Astrocyte (in vitro differentiated cells and primary cell): Measurements from ENCODE around the gene NDUFS7. TPM values are rescaled to one million over a fixed set of nuclear protein-coding genes. Genes with fewer than 3 reads are reported as not detected.

ENCODE experiments used
- DNase-seq: peaks from one replicate; pipeline ENCODE4 v3.0.0-alpha.2; 2010; ENCODE audit warnings: low read depth
- FAIRE-seq: peaks from 2 replicates; lab custom pipeline; 2011; peaks lifted over from hg19 to GRCh38; lab: Jason Lieb, UNC
- H2AFZ ChIP-seq: 2 replicates; pipeline ENCODE4 v1.6.0; 2012; ENCODE audit warnings: low read depth, low read length, inconsistent platforms
- H3K27ac ChIP-seq: 2 replicates; pipeline ENCODE4 v1.5.1; 2011; ENCODE audit warnings: low read depth, low read length, inconsistent platforms
- H3K27me3 ChIP-seq: 2 replicates; pipeline ENCODE4 v1.6.0; 2011; ENCODE audit warnings: low read length, inconsistent platforms; ENCODE audit not compliant: insufficient read depth
- H3K36me3 ChIP-seq: 2 replicates; pipeline ENCODE4 v1.5.1; 2011; ENCODE audit warnings: low read length, inconsistent platforms; ENCODE audit not compliant: insufficient read depth
- H3K4me1 ChIP-seq: 2 replicates; pipeline ENCODE4 v1.5.1; 2011; ENCODE audit warnings: low read length, inconsistent platforms; ENCODE audit not compliant: insufficient read depth
- H3K4me2 ChIP-seq: 2 replicates; pipeline ENCODE4 v1.6.0; 2012; ENCODE audit warnings: low read length, inconsistent platforms
- H3K4me3 ChIP-seq: 2 replicates; pipeline ENCODE4 v1.5.1; 2011; ENCODE audit warnings: low read depth, mild to moderate bottlenecking, low read length, inconsistent platforms; ENCODE audit not compliant: insufficient read depth
- H3K79me2 ChIP-seq: 2 replicates; pipeline ENCODE4 v1.6.0; 2012; ENCODE audit warnings: mild to moderate bottlenecking, low read length, inconsistent platforms; ENCODE audit not compliant: insufficient read depth
- H3K9ac ChIP-seq: 2 replicates; pipeline ENCODE4 v1.6.0; 2012; ENCODE audit warnings: mild to moderate bottlenecking, low read length, inconsistent platforms
- H3K9me3 ChIP-seq: 2 replicates; pipeline ENCODE4 v1.5.1; 2012; ENCODE audit warnings: low read depth, mild to moderate bottlenecking, low read length, inconsistent platforms; ENCODE audit not compliant: insufficient read depth
- H4K20me1 ChIP-seq: 2 replicates; pipeline ENCODE4 v1.6.0; 2012; ENCODE audit warnings: low read length, inconsistent platforms; ENCODE audit not compliant: insufficient read depth
- H3K27ac Mint-ChIP-seq: one replicate; pipeline ENCODE4 v1.8.0; 2021; ENCODE audit warnings: mild to moderate bottlenecking, mixed read lengths; ENCODE audit not compliant: unreplicated experiment
- H3K27me3 Mint-ChIP-seq: one replicate; pipeline ENCODE4 v1.8.0; 2021; ENCODE audit warnings: low read depth, mixed read lengths; ENCODE audit not compliant: unreplicated experiment
- H3K36me3 Mint-ChIP-seq: one replicate; pipeline ENCODE4 v1.8.0; 2021; ENCODE audit warnings: low read depth, mixed read lengths; ENCODE audit not compliant: unreplicated experiment
- H3K4me1 Mint-ChIP-seq: one replicate; pipeline ENCODE4 v1.8.0; 2021; ENCODE audit warnings: low read depth, mixed read lengths; ENCODE audit not compliant: unreplicated experiment
- H3K4me3 Mint-ChIP-seq: one replicate; pipeline ENCODE4 v1.8.0; 2021; ENCODE audit warnings: mild to moderate bottlenecking, moderate library complexity, mixed read lengths; ENCODE audit not compliant: unreplicated experiment
- H3K9me3 Mint-ChIP-seq: one replicate; pipeline ENCODE4 v1.8.0; 2021; ENCODE audit warnings: mild to moderate bottlenecking, mixed read lengths; ENCODE audit not compliant: unreplicated experiment
- EZH2 ChIP-seq: IDR thresholded peaks from 2 replicates; pipeline ENCODE4 v1.6.1; 2012; ENCODE audit warnings: mild to moderate bottlenecking, low read length, inconsistent platforms; ENCODE audit not compliant: insufficient read depth
- total RNA-seq: library from RNA; stranded (reverse); gene quantifications from 2 replicates; pipeline ENCODE4 v1.2.1, GENCODE V29; 2021
- TF ChIP-seq, protein P1 (sequence below): IDR thresholded peaks from 2 replicates; pipeline ENCODE4 v1.5.1; 2011; ENCODE audit warnings: low read depth, mild to moderate bottlenecking, inconsistent platforms, low read length, moderate library complexity; ENCODE audit not compliant: insufficient read depth

NDUFS7 gene
- total RNA-seq, 1 donor from 2014 or later: 64.0 TPM

GRCh38 chr19:1351381-1351851, 32.3 kb upstream of the NDUFS7 start:
- H3K79me2 ChIP-seq: peaks cover 14% of the 10 kb centered on the region
- Mint-ChIP-seq H3K27me3 (peaks cover 2% of the 10 kb centered on the region), H3K9me3 (no peaks in the 10 kb centered on the region), H3K4me1 (peaks cover 8% of the 10 kb centered on the region), H3K36me3 (peaks cover 2% of the 10 kb centered on the region), H3K4me3 (no peak overlapping the region), H3K27ac (no peak overlapping the region)
- no peak overlapping the region for H3K27ac ChIP-seq
- no peaks in the 10 kb centered on the region for H3K36me3 ChIP-seq
- no peak overlapping the region for H3K4me3 ChIP-seq
- no peak overlapping the region for H3K4me2 ChIP-seq
- H4K20me1 ChIP-seq: peaks cover 8% of the 10 kb centered on the region
- DNase-seq: no peak
- no peaks in the 10 kb centered on the region for H3K27me3 ChIP-seq
- no peak overlapping the region for H2AFZ ChIP-seq
- no peak for FAIRE-seq
- H3K9ac ChIP-seq: no peak overlapping the region
- H3K4me1 ChIP-seq: peaks cover 12% of the 10 kb centered on the region
- TF ChIP-seq EZH2: no peak
- TF ChIP-seq, protein P1, sequence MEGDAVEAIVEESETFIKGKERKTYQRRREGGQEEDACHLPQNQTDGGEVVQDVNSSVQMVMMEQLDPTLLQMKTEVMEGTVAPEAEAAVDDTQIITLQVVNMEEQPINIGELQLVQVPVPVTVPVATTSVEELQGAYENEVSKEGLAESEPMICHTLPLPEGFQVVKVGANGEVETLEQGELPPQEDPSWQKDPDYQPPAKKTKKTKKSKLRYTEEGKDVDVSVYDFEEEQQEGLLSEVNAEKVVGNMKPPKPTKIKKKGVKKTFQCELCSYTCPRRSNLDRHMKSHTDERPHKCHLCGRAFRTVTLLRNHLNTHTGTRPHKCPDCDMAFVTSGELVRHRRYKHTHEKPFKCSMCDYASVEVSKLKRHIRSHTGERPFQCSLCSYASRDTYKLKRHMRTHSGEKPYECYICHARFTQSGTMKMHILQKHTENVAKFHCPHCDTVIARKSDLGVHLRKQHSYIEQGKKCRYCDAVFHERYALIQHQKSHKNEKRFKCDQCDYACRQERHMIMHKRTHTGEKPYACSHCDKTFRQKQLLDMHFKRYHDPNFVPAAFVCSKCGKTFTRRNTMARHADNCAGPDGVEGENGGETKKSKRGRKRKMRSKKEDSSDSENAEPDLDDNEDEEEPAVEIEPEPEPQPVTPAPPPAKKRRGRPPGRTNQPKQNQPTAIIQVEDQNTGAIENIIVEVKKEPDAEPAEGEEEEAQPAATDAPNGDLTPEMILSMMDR: no peak
- no peaks in the 10 kb centered on the region for H3K9me3 ChIP-seq

GRCh38 chr19:1353144-1353543, 30.6 kb upstream of the NDUFS7 start:
- H3K27me3 ChIP-seq: no peaks in the 10 kb centered on the region

More at GRCh38 chr19:1353144-1353543, 30.6 kb upstream of the NDUFS7 start:
- TF ChIP-seq, protein P1: no peak
- no peak for TF ChIP-seq EZH2
- H2AFZ ChIP-seq: no peak overlapping the region
- Mint-ChIP-seq H3K4me3 (peak overlapping the region; percentile 62), H3K4me1 (peaks cover 8% of the 10 kb centered on the region), H3K9me3 (no peaks in the 10 kb centered on the region), H3K27me3 (peaks cover 2% of the 10 kb centered on the region), H3K36me3 (peaks cover 4% of the 10 kb centered on the region), H3K27ac (no peak overlapping the region)
- H3K79me2 ChIP-seq: peaks cover 24% of the 10 kb centered on the region
- H3K9me3 ChIP-seq: no peaks in the 10 kb centered on the region
- H3K4me2 ChIP-seq: no peak overlapping the region
- no peak overlapping the region for H3K27ac ChIP-seq
- FAIRE-seq (no peak), DNase-seq (no peak)
- no peak overlapping the region for H3K4me3 ChIP-seq
- peaks cover 16% of the 10 kb centered on the region for H4K20me1 ChIP-seq
- no peak overlapping the region for H3K9ac ChIP-seq
- H3K36me3 ChIP-seq: peaks cover 6% of the 10 kb centered on the region
- peaks cover 16% of the 10 kb centered on the region for H3K4me1 ChIP-seq
